Islet precursor cell (in vitro differentiated cells): Measurements from ENCODE around the gene CTNNA3.

Experiments
- DNase-seq: peaks from one replicate; pipeline ENCODE4 v3.0.0-alpha.2; 2018

CTNNA3 gene

DNA sequence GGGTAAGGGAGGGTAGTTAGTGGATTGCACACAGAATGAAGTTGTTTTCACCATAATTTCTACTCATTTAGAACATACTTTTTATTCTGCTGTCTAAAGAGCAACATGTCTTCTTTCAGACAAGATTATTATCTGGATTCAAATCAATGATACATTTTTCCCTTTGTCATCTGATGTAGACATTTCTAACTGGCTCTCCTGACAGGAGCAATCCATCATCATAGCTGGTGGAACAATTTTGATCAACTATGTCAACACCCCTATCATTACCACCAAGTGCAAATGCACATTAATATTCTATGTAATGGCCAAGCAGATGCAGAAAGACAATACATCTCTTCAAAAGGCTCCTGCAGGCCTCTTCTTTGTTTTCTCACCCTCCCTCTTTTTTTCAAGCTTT is 1443.0 kb downstream of the CTNNA3 start:
- DNase-seq, result no peak

DNA sequence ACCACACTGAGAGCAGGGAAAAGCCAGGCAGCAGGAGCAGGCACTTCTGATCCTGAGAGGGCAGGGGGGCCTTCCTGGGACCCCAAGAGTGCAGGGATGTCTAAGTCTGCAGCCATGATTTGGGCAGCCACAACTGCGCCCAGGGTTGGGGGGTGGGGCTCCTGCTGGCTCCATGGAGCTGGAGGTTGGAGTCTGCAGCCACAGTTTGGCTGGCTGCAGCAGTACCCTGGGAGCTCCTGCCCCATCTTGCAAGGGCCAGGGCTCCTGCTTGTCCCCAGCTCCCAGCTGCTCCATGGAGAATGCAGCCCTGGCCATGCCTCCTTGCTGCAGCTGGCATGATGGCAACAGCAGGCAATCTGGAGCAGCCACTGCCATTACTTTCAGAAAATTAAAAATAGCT is 1449.8 kb downstream of the CTNNA3 start:
- DNase-seq, result no peak

DNA sequence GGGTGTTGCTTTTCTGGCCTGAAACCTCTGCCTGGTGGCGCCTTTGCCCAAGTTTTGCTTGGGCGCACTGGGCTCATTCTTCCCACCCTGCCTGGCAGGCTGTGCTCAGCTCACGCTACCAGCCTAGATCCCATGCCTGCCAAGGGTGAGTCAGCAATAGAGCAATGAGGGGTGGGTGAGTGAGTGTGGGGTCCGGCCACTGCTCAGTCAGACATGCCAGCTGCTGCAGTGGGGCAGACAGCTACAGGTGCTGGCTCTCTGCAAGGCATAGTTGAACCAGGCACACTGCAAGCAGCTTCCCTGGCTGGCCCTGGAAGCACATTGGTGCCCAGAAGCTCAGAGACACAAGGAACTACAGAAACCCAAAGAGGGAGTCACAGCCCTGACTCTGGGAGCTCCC is 1451.0 kb downstream of the CTNNA3 start:
- no peak for DNase-seq

DNA sequence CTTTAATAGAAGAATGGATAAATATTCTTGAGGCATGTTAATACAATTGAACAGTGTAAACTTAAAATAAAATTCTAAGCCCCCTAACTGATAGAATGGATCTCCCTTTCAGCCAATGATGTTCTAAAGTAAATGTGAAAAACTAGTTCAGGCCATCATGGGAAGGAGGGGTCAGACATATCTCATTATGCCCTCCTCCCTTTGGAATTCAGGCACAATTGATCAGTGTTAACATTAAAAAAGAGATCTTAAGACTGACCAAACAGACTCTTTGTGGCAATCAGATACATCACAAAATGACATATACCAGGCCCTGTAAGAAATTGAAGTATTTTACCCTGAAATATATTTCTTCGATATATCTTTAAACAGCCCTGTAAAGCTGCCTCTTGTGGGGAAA is 1453.1 kb downstream of the CTNNA3 start:
- no peak for DNase-seq

DNA sequence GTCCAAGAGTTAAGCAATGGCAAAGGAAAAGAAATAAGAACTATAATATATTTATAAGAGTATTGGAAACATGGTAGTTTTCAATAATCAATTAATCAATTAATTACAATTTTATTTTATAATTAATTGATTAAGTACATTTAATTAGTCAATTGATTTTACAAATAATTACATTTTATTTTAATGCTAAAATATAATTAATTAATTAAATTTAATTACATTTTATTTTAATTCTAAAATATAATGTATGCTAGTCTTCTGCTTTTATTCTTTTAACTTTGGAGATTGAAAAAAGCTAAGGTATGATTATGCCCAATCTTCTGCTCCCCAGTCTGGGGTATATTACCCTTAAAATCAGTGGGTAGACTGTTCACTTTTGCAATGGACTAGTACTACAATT is 1456.9 kb downstream of the CTNNA3 start:
- no peak for DNase-seq

DNA sequence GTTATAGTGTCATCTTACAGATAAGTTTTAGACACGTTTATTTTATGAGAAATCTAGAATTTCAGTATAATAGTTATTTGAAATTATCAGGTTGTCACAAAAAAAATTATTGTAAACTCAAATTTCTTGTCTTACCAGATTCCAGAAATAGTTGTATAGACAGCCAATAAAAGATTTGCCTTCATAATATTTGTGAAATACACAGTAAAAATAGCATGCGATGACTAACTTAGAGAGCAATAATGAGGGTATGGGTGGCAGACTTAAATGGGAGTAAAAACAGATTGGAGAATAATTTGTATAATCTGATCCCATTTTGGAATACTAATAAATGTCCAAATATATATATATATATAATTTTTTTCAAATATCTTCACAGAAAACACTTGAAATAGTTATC is 1457.7 kb downstream of the CTNNA3 start:
- no peak for DNase-seq

DNA sequence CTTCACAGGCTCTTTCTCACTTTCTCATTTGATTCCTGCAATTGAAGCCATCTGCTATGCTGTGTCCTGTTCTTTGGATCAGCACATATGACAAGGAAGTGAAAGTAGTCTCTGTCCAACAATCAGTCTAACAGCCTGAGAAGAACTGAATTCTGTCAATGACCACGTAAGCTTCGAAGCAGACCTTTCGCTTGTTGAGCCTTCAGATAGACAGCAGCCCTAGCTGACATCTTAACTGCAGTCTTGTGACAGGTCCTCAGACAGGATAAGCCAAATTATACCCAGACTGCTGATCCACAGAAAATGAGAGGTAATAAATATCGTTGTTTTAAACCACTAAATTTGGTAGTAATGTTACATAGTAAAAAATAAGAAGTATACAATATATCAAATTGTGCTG is 1461.1 kb downstream of the CTNNA3 start:
- no peak for DNase-seq

DNA sequence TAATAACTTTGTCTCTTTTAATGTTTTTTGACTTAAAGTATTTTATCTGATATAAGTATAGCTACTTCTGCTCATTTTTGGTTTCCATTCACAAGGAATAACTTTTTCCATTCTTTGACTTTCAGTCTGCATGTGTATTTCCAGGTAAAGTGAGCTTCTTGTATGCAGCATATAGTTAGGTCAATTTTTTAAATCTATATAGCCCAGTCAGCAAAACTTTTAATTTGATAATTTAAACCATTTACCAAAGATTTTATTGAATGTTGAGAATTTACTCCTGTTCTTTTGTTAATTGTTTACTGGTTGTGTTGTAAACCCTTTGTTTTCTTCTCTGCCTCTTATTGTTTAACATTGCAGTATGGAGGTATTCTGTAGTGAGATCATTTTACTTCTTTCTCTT is 1467.1 kb downstream of the CTNNA3 start:
- no peak for DNase-seq

DNA sequence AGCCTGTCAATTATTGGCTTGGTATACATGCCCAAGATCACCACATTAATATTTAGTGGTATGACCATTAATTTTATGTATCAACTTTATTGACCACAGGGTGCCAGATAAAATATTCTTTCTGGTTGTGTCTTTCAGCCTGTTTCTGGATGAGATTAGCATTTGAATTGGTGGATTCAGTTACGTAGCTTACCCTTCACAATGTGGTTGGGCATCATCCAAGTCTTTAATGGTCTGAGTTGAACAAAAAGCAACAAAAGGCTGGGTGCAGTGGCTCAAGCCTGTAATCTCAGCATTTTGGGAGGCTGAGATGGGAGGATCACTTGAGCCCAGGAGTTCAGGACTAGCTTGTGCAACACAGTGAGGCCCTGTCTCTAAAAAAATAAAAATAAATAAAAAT is 1472.3 kb downstream of the CTNNA3 start:
- no peak for DNase-seq

DNA sequence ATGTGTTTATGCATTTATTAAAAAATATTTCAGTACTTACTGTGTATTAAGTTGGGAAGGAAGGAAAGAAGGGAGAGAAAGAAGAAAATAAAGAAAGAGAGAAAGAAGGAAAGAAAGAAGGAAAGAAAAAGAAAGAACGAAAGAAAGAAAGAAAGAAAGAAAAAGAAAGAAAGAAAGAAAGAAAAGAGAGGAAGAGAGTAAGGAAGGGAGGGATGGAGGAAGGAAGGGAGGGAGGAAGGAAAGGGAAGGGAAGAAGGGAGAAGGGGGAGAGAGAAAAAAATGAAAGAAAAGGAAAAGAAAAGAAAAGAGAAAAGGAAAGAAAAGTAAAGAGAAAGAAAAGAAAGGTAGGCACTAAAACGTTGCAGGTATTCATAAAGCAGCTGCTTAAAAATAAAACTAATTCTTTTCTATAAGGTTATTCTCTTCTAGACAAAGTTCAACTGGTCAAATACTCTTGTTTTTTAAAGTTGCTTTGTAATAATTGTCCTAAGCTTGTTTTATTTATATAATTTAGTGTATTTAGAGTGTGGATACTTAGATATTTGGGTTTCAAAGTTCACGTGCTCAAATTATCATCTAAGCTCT is 1473.4 kb downstream of the CTNNA3 start:
- DNase-seq, result no peak

DNA sequence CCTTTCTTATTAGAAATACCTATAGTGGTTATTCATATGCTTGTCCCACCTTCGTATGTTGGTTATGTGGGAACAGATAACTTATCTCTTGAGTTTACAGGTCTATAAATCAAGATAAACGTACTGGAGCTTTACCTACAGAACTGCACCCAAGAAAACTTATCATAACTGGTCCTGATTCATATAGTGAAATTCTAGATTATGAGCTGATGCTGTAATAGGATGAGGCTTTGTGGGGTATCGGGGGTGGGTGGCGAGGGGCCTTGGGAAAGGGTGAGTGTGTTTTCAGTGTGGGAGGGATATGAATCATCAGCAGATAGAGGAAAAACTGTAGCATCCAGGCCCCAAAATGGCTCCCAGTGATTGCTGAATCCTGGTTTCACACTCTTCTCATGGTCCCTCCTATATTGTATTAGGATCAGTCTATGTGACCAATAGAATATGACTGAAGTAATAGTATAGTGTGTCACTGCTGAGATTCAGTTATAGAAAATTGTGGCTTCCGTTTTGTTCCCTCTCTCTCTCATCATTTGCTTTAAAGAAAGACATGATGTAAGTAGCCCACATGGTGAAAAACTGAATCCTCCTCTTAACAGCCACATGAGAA is 1476.9 kb downstream of the CTNNA3 start:
- no peak for DNase-seq

DNA sequence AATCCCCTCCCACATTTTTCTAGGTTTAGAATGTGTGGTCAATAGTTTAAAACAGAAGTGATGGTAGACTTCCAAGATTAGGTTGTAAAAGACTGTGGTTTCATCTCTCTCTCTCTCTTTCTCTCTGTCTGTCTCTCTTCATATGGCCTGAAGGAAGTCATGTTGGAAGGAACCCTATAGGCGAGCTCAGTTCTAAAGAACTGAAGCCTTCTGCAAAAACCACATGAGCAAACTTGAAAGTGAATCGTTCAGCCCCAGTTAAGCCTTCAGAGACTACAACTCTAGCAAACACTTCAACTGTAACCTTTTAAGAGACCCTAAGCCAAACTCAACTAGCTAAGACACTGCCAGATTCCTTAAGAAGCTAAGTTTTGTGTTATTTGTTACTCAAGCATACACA is 1477.7 kb downstream of the CTNNA3 start:
- no peak for DNase-seq

DNA sequence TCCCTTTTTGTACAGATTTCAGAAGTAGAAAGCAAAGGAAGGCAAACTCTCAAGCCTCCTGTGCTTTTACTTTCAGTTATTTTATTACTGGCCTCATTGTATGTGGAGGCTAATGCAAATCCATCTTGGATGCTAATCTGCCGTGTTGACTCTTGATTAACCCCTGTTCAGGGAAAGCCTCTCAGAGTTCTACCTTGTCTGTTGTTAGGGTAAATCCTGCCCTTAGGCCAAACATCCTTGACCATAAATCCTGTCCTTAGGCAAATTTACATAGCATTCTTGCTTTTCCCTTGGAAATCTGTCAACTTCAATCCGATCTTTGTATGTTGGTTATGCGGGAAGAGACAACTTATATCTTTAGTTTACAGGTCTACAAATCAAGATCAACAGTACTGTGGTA is 1480.1 kb downstream of the CTNNA3 start:
- DNase-seq, result no peak

DNA sequence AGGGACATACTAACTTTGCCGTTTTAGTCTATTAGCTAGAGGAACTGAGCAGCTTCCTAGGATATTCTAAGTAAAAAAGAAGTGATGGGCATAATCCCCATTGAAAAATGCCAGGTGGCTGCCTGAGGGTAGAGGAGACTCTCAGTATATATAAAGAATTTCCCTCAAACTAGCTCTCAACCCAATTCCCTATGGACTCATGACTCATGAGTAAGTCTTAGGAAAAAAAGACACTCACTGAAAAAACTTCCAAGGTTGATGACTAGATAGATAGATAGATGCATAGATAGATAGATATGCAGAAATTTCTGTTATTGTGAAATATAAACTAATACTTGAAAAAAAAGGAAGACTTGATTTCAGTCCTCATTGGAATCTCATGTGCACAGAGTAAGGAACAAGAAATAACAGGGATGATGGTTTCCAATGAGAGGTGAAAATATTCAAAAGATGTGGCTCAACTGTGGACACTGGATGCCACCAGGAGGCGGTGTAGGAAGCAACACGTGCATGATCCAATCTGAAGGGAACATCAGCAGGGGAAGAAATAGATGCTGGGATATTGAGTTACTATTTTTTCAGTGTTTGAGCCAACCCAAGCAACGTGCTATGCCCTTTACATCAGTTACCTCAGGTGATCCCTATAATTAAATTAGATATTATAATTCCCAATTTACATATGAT is 1481.1 kb downstream of the CTNNA3 start:
- no peak for DNase-seq

DNA sequence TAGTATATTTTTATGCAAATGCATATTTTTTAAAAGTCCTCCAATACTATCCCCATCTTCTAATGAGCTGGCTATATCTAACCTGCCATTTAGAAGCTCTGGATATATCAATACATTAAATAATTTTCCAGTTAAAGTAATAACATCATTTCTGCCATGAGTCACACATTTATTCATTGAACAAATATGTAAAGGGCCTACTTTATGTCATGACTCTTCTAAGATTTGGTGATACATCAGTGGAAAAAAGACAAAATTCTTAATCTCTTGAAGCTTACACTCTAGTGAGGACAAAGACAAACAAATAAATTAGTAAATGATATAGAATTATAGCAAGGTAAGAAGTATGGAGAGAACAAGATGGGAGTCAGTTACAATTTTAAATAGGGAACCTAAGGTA is 1487.0 kb downstream of the CTNNA3 start:
- no peak for DNase-seq

DNA sequence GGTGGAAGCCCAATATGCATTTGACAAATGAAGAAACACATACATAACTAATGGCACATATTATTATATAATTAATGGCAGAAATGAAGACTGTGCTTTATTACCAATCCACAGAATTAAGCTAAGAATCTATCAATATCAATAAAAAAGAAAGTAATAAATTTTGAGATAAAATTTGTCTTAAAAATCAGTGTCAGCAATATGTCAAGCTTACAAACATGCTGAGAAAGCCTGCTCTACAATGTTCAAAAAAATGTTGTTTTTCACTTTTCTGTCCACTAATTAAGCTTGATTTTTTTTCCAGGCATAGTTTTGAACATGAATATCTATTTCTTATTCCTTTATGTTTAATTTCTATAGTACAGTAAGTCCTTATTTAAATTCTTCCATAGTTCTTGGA is 1491.2 kb downstream of the CTNNA3 start:
- no peak for DNase-seq

DNA sequence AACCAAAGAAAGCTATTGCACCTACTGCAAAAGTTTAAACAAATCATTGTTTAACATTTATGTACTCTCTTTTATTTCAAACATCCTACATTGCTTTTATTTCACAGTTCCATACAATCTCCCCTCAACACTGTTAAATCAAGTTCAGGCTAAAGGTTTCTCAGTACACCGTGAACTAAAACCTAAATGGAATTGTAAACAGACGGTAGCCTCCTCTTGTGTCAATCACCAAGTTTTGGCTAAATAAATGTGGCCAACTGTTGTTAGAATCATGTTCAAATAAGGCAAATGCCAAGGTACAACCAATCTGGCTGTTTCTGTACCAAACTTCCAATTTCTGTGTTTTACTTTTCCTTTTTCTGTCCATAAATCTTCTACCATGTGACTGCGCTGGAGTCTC is 1493.9 kb downstream of the CTNNA3 start:
- DNase-seq, result no peak

DNA sequence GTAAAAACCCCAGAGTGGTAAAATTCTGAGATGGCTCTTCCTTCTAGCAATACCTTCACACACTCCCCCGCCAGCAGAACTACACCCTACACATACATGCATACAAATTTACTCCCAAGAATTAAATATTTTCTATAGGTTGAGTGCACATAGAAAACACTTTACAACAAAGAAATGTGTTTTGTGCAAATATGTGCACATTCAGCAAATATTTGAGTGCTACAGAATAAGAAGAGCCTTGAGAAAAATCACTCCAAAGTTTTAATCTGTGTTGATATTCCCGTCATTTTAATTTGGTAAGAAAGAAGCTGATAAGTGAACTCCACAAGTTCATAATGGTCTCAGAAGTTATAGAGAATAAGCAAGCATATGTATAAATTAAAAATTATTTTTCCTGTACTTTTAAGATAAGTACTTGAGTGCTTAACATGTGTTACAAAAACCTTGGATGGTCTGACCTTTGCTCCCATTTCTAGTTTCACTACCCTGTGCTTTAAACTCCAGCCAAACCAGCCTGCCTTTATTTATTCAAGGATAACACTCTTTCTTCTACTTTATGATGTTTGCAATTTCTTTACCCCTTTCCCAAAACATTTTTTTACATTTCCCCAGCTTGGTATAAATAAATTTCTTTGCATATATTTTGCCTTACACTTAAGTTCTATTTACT is 1503.7 kb downstream of the CTNNA3 start:
- no peak for DNase-seq

DNA sequence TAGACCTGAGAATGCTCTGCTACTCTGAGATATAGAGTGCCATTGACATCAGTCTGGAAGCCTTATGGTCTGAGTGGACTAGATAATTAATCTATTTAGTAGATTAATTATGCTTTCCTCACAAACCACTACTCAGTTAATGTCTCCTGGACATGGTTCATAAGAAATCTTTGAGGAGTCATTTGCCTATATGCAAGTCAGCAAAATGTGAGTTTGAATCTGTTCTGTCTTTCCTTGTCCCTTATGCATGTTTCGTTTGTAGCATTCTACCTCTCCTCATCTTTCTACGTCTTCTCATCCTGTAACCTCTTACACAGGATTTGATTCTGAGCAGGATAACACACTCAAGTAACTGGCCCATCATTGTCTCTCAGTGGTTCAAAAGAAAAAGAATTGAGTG is 1505.6 kb downstream of the CTNNA3 start:
- no peak for DNase-seq

DNA sequence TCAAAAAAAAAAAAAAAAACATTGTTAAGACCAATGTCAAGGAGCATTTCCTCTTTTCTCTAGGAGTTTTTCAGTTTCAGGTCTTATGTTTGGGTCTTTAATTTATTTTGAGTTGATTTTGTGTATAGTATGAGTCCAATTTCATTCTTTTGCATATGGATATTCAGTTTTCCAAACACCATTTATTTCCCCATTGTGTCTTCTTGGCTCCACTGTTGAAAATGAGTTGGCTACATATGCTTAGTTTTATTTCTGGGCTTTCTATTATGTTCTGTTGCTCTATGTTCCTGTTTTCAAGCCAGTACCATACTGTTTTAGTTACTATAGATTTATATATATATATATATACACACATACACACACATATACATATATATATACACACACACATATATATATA is 1506.7 kb downstream of the CTNNA3 start:
- DNase-seq, result no peak

DNA sequence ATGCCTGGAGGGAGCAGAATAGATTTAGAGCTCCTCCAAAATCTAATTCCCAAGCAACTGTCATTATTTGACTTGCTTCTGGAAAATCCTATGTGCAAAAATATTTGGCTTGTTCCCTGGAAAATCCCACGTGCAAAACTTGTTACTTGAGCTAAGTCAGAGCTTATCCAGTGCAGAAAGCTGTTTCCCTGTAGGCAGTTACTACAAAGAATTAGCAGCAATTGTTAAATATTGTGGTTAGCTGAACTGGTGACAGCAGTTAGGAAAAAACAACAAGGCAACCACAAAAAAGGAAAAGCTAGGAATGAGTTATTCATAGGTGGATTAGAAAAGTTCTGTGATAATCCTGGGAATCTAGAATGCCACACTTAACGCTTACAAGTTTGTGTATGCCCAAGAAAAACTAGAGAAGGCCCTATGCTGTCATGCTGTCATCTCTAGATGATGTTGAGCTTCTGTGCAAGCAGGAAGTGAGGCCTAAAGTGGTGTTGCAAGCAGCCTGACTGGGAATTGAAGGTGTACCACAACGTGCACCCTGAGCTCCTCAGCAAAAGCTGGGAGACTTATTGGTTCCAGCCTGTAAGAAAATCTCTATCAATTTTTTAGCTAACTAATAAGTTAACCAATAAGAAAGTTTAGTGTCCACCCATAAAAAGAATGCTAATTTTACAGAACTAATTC is 1508.8 kb downstream of the CTNNA3 start:
- no peak for DNase-seq

DNA sequence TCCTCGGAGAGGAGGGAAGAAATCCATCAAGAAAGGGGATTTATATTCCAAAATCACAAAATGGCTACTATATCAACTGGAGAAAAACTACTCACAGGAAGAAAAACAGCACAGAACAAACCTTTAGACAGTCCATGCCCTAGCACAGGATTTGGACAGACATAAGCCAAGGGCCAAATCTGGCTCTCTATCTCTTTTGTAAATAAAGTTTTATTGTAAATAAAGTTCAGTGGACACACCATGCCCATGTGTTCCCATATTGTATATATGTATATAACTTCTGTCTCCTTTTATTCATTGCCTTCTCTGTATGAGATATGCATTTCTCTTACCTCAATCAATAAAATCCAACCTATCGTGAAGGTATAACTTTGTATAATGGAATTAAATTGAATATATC is 1513.0 kb downstream of the CTNNA3 start:
- no peak for DNase-seq

DNA sequence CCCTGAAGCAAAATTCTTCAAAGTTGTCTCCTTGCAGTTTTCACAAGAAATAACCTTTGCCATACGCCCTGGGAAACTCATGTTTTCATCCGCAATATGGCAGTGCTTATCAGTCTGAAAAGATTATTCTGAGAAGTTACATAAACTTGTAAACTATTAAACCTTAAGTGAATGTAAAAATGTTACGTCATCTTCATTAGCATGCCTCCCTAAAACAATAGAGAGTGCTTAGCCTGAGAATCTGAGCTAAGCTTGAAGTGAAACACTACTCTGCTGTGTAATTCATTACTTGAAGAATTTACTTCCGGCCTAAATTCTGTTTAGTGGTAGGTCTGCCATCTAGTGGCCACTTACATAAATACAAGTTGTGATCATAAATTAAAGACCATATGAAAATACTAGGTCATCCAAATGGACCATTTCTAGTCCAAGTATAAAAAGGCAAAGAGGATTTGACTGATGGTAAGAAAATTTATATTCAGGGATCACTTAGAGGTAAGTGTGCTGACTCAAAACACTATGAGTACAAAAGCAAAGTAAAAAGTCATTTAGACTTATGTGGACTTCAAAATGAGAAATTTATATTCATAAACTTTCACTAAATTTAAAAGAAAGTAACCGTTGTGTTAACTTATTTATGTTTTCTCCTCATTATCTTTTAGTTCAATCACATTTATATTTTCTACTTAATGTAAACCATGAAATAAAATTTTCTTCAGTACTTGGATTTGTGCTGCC is 1515.2 kb downstream of the CTNNA3 start:
- no peak for DNase-seq
